Glutamatergic neuron (in vitro differentiated cells): ENCODE measurements around the gene RAD1. TPM values are rescaled to one million over a fixed set of nuclear protein-coding genes. Genes with fewer than 3 reads are reported as not detected.

Experiments
- DNase-seq: peaks from one replicate; pipeline ENCODE4 v3.0.0; 2022
- H3K27ac Mint-ChIP-seq: one replicate; pipeline ENCODE4 v1.8.0; 2020; ENCODE audit warnings: mild to moderate bottlenecking, mixed read lengths, inconsistent platforms; ENCODE audit not compliant: unreplicated experiment
- H3K27me3 Mint-ChIP-seq: one replicate; pipeline ENCODE4 v1.8.0; 2020; ENCODE audit warnings: mild to moderate bottlenecking, moderate library complexity, mixed read lengths, inconsistent platforms; ENCODE audit not compliant: unreplicated experiment
- H3K36me3 Mint-ChIP-seq: one replicate; pipeline ENCODE4 v1.8.0; 2020; ENCODE audit warnings: mild to moderate bottlenecking, mixed read lengths, inconsistent platforms; ENCODE audit not compliant: unreplicated experiment
- H3K4me1 Mint-ChIP-seq: one replicate; pipeline ENCODE4 v1.8.0; 2020; ENCODE audit warnings: mild to moderate bottlenecking, low read depth, mixed read lengths, inconsistent platforms; ENCODE audit not compliant: unreplicated experiment
- H3K4me3 Mint-ChIP-seq: one replicate; pipeline ENCODE4 v1.8.0; 2020; ENCODE audit warnings: mild to moderate bottlenecking, mixed read lengths, inconsistent platforms; ENCODE audit not compliant: unreplicated experiment
- H3K9me3 Mint-ChIP-seq: one replicate; pipeline ENCODE4 v1.8.0; 2020; ENCODE audit warnings: mild to moderate bottlenecking, moderate library complexity, mixed read lengths, inconsistent platforms; ENCODE audit not compliant: unreplicated experiment
- CTCF ChIP-seq: fragments of 200-600 bp; sonication (generic); IDR thresholded peaks from one replicate; pipeline ENCODE4 v1.5.0; 2021; ENCODE audit not compliant: partially characterized antibody, unreplicated experiment
- total RNA-seq: library from RNA; stranded (reverse); fragmentation: NEBNext Ultra II Directional; extraction: Animal tissue kit (Norgen Biotek cat#: 25700); gene quantifications from one replicate; pipeline ENCODE4 v1.2.1, GENCODE V29; 2021; ENCODE audit not compliant: unreplicated experiment

Gene RAD1
- total RNA-seq, 1 donor from 2014 or later, result 21.9 TPM

DNA sequence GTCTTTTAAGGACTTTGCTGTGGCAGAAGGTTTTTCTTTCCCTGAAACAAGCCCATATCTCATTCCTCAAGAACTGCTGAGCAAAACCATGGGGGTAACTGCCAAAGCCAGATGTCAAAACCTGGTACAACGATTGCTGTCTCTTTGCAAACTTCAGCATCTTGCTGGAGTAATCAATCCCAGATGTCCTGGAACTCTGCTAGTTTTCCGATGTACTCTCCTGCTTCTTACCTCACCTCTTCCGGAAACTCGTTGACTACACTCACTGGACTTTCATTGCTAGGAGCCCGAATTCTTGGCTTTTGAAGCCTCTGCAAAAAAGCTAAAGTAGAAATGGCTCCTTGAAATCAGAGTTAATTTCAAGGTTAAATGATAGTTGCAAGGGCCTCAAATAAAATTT lies 23.3 kb downstream of the RAD1 start:
- Mint-ChIP-seq H3K4me3 (no peak overlapping the region), H3K36me3 (no peaks in the 10 kb centered on the region), H3K27ac (no peak overlapping the region), H3K9me3 (no peaks in the 10 kb centered on the region), H3K4me1 (no peaks in the 10 kb centered on the region), H3K27me3 (no peaks in the 10 kb centered on the region)
- DNase-seq, result no peak
- no peak for TF ChIP-seq CTCF

- TF ChIP-seq CTCF, result no peak
- H3K4me1 Mint-ChIP-seq, result no peaks in the 10 kb centered on the region
- H3K27me3 Mint-ChIP-seq, result no peaks in the 10 kb centered on the region
- H3K9me3 Mint-ChIP-seq, result no peaks in the 10 kb centered on the region
- no peaks in the 10 kb centered on the region for H3K36me3 Mint-ChIP-seq
- no peak overlapping the region for H3K4me3 Mint-ChIP-seq
- H3K27ac Mint-ChIP-seq, result no peak overlapping the region
- DNase-seq, result no peak
These were observed 25.9 kb downstream of the RAD1 start for GRCh38 chr5:34889394-34889793.

DNA sequence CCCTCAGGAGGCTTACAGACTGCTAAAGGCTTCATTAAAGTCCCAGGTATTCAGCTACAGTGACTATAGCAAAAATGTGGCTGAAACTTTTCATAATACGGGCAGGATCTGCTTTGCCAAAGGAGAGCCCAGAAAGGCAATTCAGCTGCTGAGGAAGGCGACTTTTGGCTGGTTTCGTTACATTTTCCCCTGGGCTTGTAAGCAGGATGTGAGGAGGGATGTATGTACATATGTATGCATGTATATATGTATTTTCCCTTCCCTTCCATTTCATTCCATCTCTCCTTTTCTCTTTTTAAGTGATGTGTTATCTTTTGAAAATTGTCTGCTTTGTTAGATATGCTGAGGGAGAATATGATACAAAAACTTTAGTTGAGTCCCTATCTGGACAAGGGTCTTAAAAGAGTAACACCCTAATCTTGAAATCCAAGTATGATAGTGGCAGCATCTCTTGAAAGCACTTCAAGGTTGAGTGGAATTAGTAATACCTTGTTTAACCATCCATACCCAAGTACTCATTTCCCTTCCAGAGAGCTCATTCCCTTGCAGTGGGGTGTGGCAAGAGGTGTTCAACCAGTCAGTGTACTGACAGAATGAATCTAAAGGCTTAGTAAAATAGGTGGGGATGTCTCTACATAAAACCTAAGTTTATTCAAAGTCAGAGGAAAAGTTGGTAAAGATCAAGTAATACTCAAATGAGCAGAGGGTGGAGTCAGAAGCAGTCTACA lies 28.7 kb downstream of the RAD1 start:
- Mint-ChIP-seq H3K4me3 (no peak overlapping the region), H3K36me3 (no peaks in the 10 kb centered on the region), H3K9me3 (no peaks in the 10 kb centered on the region), H3K27me3 (peaks cover 2% of the 10 kb centered on the region), H3K27ac (no peak overlapping the region), H3K4me1 (no peaks in the 10 kb centered on the region)
- TF ChIP-seq CTCF, result no peak
- no peak for DNase-seq

DNA sequence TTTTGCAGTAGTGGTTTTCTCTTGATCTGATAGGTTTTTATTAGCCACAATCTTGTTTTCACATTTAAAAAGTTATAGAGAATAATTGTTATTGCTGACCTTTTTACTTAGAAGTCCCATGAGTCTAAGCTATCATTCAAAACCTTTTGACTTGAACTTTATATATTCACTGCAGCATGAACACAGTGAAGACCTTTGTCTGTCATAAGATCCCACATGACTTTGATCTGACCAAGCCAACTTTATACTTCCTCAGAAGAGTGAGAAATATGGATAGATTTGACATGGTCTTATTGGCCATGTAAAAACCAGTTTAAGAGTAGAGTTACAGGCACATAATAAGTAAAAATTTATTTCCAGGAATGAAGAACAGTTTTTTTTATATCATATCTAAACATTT lies 34.1 kb downstream of the RAD1 start:
- no peak overlapping the region for H3K27ac Mint-ChIP-seq
- peaks cover 2% of the 10 kb centered on the region for H3K27me3 Mint-ChIP-seq
- no peak for TF ChIP-seq CTCF

GRCh38 chr5:34876275-34876674 lies 39.0 kb downstream of the RAD1 start:
- Mint-ChIP-seq H3K4me1 (no peaks in the 10 kb centered on the region), H3K36me3 (peaks cover 5% of the 10 kb centered on the region), H3K9me3 (peaks cover 2% of the 10 kb centered on the region), H3K27me3 (no peaks in the 10 kb centered on the region), H3K27ac (no peak overlapping the region), H3K4me3 (no peak overlapping the region)
- no peak for DNase-seq
- TF ChIP-seq CTCF, result no peak

More for the DNA sequence above, 34.1 kb downstream of the RAD1 start:
- Mint-ChIP-seq H3K4me3 (no peak overlapping the region), H3K36me3 (peaks cover 5% of the 10 kb centered on the region), H3K4me1 (no peaks in the 10 kb centered on the region), H3K9me3 (peaks cover 2% of the 10 kb centered on the region)
- no peak for DNase-seq
